Brain microvascular endothelial cell (primary cell): Measurements from ENCODE around the gene ABLIM2.

Source experiments
- DNase-seq: peaks from one replicate; pipeline ENCODE4 v3.0.0-alpha.2; 2020
- H3K27ac ChIP-seq: fragments of 250-450 bp; sonication (Bioruptor Pico); 2 replicates; pipeline ENCODE4 v1.5.1; 2020; ENCODE audit warnings: mild to moderate bottlenecking, moderate library complexity
- H3K27me3 ChIP-seq: fragments of 250-450 bp; sonication (Bioruptor Pico); replicated peaks from 2 replicates; pipeline ENCODE4 v1.5.1; 2020; ENCODE audit warnings: mild to moderate bottlenecking
- H3K36me3 ChIP-seq: fragments of 250-450 bp; sonication (Bioruptor Pico); replicated peaks from 2 replicates; pipeline ENCODE4 v1.5.1; 2020; ENCODE audit warnings: mild to moderate bottlenecking
- H3K4me3 ChIP-seq: 2 replicates; pipeline ENCODE4 v1.5.1; 2011; ENCODE audit warnings: low read depth, mild to moderate bottlenecking, control low read depth, low read length, moderate library complexity
- CTCF ChIP-seq: IDR thresholded peaks from 2 replicates; pipeline ENCODE4 v1.5.1; 2011; ENCODE audit warnings: low read depth, mild to moderate bottlenecking, moderate library complexity, low read length, control low read depth, inconsistent platforms; ENCODE audit errors: missing control alignments
- in situ Hi-C: cut with HindIII; loops from 2 replicates; pipeline ENCODE4 v1.10.0; 2017; ENCODE audit warnings: low sequenced_read_pairs, low pct_ligation_motif_present

The ABLIM2 gene

GRCh38 chr4:8039290-8039689 is 119.3 kb downstream of the ABLIM2 start:
- TF ChIP-seq CTCF = no peak
- peaks cover 33% of the 10 kb centered on the region for H3K27me3 ChIP-seq
- no peak for DNase-seq
- no peak overlapping the region for H3K27ac ChIP-seq
- no peaks in the 10 kb centered on the region for H3K36me3 ChIP-seq
- no peak overlapping the region for H3K4me3 ChIP-seq
- in situ Hi-C loops = no loop called here

GRCh38 chr4:8038719-8039251 is 119.8 kb downstream of the ABLIM2 start:
- DNase-seq = no peak
- Histone ChIP-seq H3K4me3 (no peak overlapping the region), H3K27ac (no peak overlapping the region), H3K27me3 (peaks cover 29% of the 10 kb centered on the region), H3K36me3 (no peaks in the 10 kb centered on the region)
- in situ Hi-C loops = no loop called here
- TF ChIP-seq CTCF = no peak

GRCh38 chr4:8038083-8038482 is 120.5 kb downstream of the ABLIM2 start:
- in situ Hi-C loops = no loop called here
- no peak for DNase-seq

GRCh38 chr4:8037150-8037769 is 121.4 kb downstream of the ABLIM2 start:
- peaks cover 33% of the 10 kb centered on the region for H3K27me3 ChIP-seq
- H3K36me3 ChIP-seq = no peaks in the 10 kb centered on the region
- in situ Hi-C loops = no loop called here
- DNase-seq = no peak
- no peak overlapping the region for H3K4me3 ChIP-seq
- no peak for TF ChIP-seq CTCF
- no peak overlapping the region for H3K27ac ChIP-seq

More at GRCh38 chr4:8038083-8038482, 120.5 kb downstream of the ABLIM2 start:
- Histone ChIP-seq H3K36me3 (no peaks in the 10 kb centered on the region), H3K27me3 (peaks cover 30% of the 10 kb centered on the region), H3K4me3 (no peak overlapping the region), H3K27ac (no peak overlapping the region)
- no peak for TF ChIP-seq CTCF

- peak; percentile 56 for DNase-seq
- Histone ChIP-seq H3K27me3 (peaks cover 36% of the 10 kb centered on the region), H3K4me3 (no peak overlapping the region), H3K36me3 (no peaks in the 10 kb centered on the region), H3K27ac (no peak overlapping the region)
- peak; percentile 6 for TF ChIP-seq CTCF
- in situ Hi-C loops = no loop called here
These were observed 123.2 kb downstream of the ABLIM2 start for GRCh38 chr4:8035371-8035780.
